ENCODE data around the gene GNAI3. TPM values are rescaled to one million over a fixed set of nuclear protein-coding genes. Genes with fewer than 3 reads are reported as not detected.
A peak's percentile ranks its signal among the peaks of the same experiment; 100 is the strongest.

The GNAI3 gene
- total RNA-seq, 4 donors from 2014 or later = 5.9 to 7.2 (median 6.6) TPM

GRCh38 chr1:109619576-109620400 lies 71.4 kb downstream of the GNAI3 start, which contains the start of the genes AMPD2 and GNAT2:
Gene AMPD2, plus strand, starts transcription at chr1:109619837. Its CDS starts 1,339 bp downstream, at chr1:109621176.
Gene GNAT2, minus strand, starts transcription at chr1:109619616. Its CDS starts 6,746 bp downstream, at chr1:109612870.
- Histone ChIP-seq H3K4me1 (peaks cover 34 to 59% (median 57%) of the 10 kb centered on the region in 4 donors), H3K4me3 (peak within 1 kb of the TSS; percentile 58 to 72 (median 64)), H3K36me3 (no peaks in the 10 kb centered on the region), H3K27me3 (no peaks in the 10 kb centered on the region), H3K9me3 (no peaks in the 10 kb centered on the region), H3K27ac (replicated peaks in 1 of 4) (peak within 1 kb of the TSS; percentile 75 to 86 (median 80))
- WGBS = 20% methylated on average over 1 of the region's 47 CpGs
- TF ChIP-seq POLR2AphosphoS5 (IDR thresholded peaks at IDR 0.05) (peak; percentile 50 to 71), POLR2A (IDR thresholded peaks at IDR 0.05; ENCODE audit: low read depth) (no peak), EP300 (IDR thresholded peaks at IDR 0.05) (no peak)
- no peak for DNase-seq (ENCODE audit: extremely low spot score)
- intact Hi-C loops (cut with DNase I) = loop anchor here (2.0 kb wide), 1 partner anchor 71 kb away; the partner anchor contains the start of gene GNAI3

GRCh38 chr1:109620401-109620791 lies 72.0 kb downstream of the GNAI3 start:
- Histone ChIP-seq H3K4me1 (peaks cover 34 to 64% (median 63%) of the 10 kb centered on the region in 4 donors), H3K9me3 (no peaks in the 10 kb centered on the region), H3K4me3 (peak overlapping the region; percentile 58 to 72 (median 64)), H3K27me3 (no peaks in the 10 kb centered on the region), H3K27ac (replicated peaks in 1 of 4) (peak overlapping the region; percentile 75 to 86 (median 80)), H3K36me3 (no peaks in the 10 kb centered on the region)
- 0% methylated on average over 6 of the region's 9 CpGs for WGBS
- DNase-seq (ENCODE audit: extremely low spot score) = no peak
- TF ChIP-seq POLR2AphosphoS5 (IDR thresholded peaks at IDR 0.05) (no peak), EP300 (IDR thresholded peaks at IDR 0.05) (no peak), CTCF (IDR thresholded peaks at IDR 0.05) (no peak), POLR2A (IDR thresholded peaks at IDR 0.05; ENCODE audit: low read depth) (no peak)
- intact Hi-C loops (cut with DNase I) = loop anchor here (2.0 kb wide), 1 partner anchor 72 kb away; the partner anchor contains the start of gene GNAI3

GRCh38 chr1:109620841-109621286 lies 72.4 kb downstream of the GNAI3 start:
- TF ChIP-seq POLR2AphosphoS5 (IDR thresholded peaks at IDR 0.05) (peak; percentile 57 to 72), POLR2A (IDR thresholded peaks at IDR 0.05; ENCODE audit: low read depth) (no peak)
- Histone ChIP-seq H3K9me3 (no peaks in the 10 kb centered on the region), H3K27ac (replicated peaks in 1 of 4) (peak overlapping the region; percentile 75 to 86 (median 80)), H3K36me3 (peaks cover 0 to 2% (median 0%) of the 10 kb centered on the region in 4 donors), H3K27me3 (no peaks in the 10 kb centered on the region), H3K4me3 (peak overlapping the region; percentile 58 to 72 (median 64)), H3K4me1 (peaks cover 34 to 67% (median 64%) of the 10 kb centered on the region in 4 donors)
- intact Hi-C loops (cut with DNase I) = loop anchor here (2.0 kb wide), 1 partner anchor 72 kb away; the partner anchor contains the start of gene GNAI3
- DNase-seq (ENCODE audit: extremely low spot score) = peak; percentile 98
- whole genome bisulfite sequencing = no CpG with 5 or more reads among the region's 18 CpGs

- WGBS = 42% methylated on average over 7 of the region's 13 CpGs
- H3K4me3 ChIP-seq = peak overlapping the region; percentile 58 to 72 (median 64)
- H3K27me3 ChIP-seq = no peaks in the 10 kb centered on the region
- peaks cover 34 to 68% (median 66%) of the 10 kb centered on the region in 4 donors for H3K4me1 ChIP-seq
- TF ChIP-seq POLR2AphosphoS5 (IDR thresholded peaks at IDR 0.05) (no peak), EP300 (IDR thresholded peaks at IDR 0.05) (no peak), POLR2A (IDR thresholded peaks at IDR 0.05; ENCODE audit: low read depth) (no peak), CTCF (IDR thresholded peaks at IDR 0.05) (no peak)
- H3K27ac ChIP-seq (replicated peaks in 1 of 4) = peak overlapping the region; percentile 75 to 86 (median 80)
- DNase-seq (ENCODE audit: extremely low spot score) = peak; percentile 82
- intact Hi-C loops (cut with DNase I) = loop anchor here (2.0 kb wide), 1 partner anchor 73 kb away; the partner anchor contains the start of gene GNAI3
- H3K36me3 ChIP-seq = peaks cover 5 to 9% (median 6%) of the 10 kb centered on the region in 4 donors
- no peaks in the 10 kb centered on the region for H3K9me3 ChIP-seq
These were observed 73.1 kb downstream of the GNAI3 start for GRCh38 chr1:109621379-109622136.

- peaks cover 34 to 68% (median 66%) of the 10 kb centered on the region in 4 donors for H3K4me1 ChIP-seq
These were observed 73.9 kb downstream of the GNAI3 start for GRCh38 chr1:109622137-109622892.

More at GRCh38 chr1:109622137-109622892, 73.9 kb downstream of the GNAI3 start:
- Histone ChIP-seq H3K4me3 (no peak overlapping the region), H3K27ac (replicated peaks in 1 of 4) (no peak overlapping the region), H3K36me3 (peaks cover 13 to 16% (median 14%) of the 10 kb centered on the region in 4 donors), H3K9me3 (no peaks in the 10 kb centered on the region), H3K27me3 (no peaks in the 10 kb centered on the region)
- TF ChIP-seq CTCF (IDR thresholded peaks at IDR 0.05) = no peak
- TF ChIP-seq POLR2A (IDR thresholded peaks at IDR 0.05; ENCODE audit: low read depth) = no peak
- no peak for TF ChIP-seq POLR2AphosphoS5 (IDR thresholded peaks at IDR 0.05)
- TF ChIP-seq EP300 (IDR thresholded peaks at IDR 0.05) = no peak
- peak; percentile 34 for DNase-seq (ENCODE audit: extremely low spot score)
- intact Hi-C loops (cut with DNase I) = no loop called here
- WGBS = 70% methylated on average over 5 of the region's 11 CpGs

Data from esophagus muscularis mucosa (tissue), 4 donors.